Stimulated activated effector memory CD8-positive, alpha-beta T cell treated with anti-CD3 and anti-CD28 coated beads, Interleukin-12 subunit alpha, Interleukin-12 subunit beta, amount 100 ng/mL, for 72 hours (primary cell): Measurements from ENCODE around the gene IRF5.
A peak's percentile ranks its signal among the peaks of the same experiment; 100 is the strongest.

Experiments used
- ATAC-seq: fragments of 150-1000 bp; cut with Tn5 transposase; 2 replicates; pipeline ENCODE4 v1.10.0; 2021
- DNase-seq, 2 donors: peaks; one replicate each; pipeline ENCODE4 v3.0.0; 2021 to 2022; ENCODE audit warnings: low spot score in 2 of 2
- H3K27ac Mint-ChIP-seq: one replicate; pipeline ENCODE4 v1.8.0; 2022; ENCODE audit warnings: mild to moderate bottlenecking, mixed read lengths
- H3K36me3 Mint-ChIP-seq: one replicate; pipeline ENCODE4 v1.8.0; 2022; ENCODE audit warnings: mild to moderate bottlenecking, mixed read lengths
- H3K4me1 Mint-ChIP-seq: one replicate; pipeline ENCODE4 v1.8.0; 2022; ENCODE audit warnings: mixed read lengths
- H3K4me3 Mint-ChIP-seq: one replicate; pipeline ENCODE4 v1.8.0; 2022; ENCODE audit warnings: mild to moderate bottlenecking, mixed read lengths
- H3K9me3 Mint-ChIP-seq: one replicate; pipeline ENCODE4 v1.8.0; 2022; ENCODE audit warnings: mixed read lengths

IRF5 gene

GRCh38 chr7:128937647-128938543, at the start of gene IRF5:
Gene IRF5 (plus strand): TSS chr7:128937927. CDS start chr7:128942082, 4,155 bp downstream.
- Mint-ChIP-seq H3K36me3 (peaks cover 27% of the 10 kb centered on the region), H3K4me3 (peak within 1 kb of the TSS; percentile 87), H3K9me3 (no peaks in the 10 kb centered on the region), H3K4me1 (peaks cover 45% of the 10 kb centered on the region), H3K27ac (peak within 1 kb of the TSS; percentile 88)
- ATAC-seq (peak; percentile 46), DNase-seq (peak; percentile 34 to 74)

- Mint-ChIP-seq H3K9me3 (no peaks in the 10 kb centered on the region), H3K4me1 (peaks cover 18% of the 10 kb centered on the region), H3K36me3 (no peaks in the 10 kb centered on the region), H3K4me3 (no peak overlapping the region), H3K27ac (no peak overlapping the region)
- DNase-seq, result no peak
- no peak for ATAC-seq
Measured at GRCh38 chr7:128888039-128888755, 49.5 kb upstream of the IRF5 start.

- peaks cover 13% of the 10 kb centered on the region for H3K4me1 Mint-ChIP-seq
- no peaks in the 10 kb centered on the region for H3K36me3 Mint-ChIP-seq
- ATAC-seq, result no peak
- DNase-seq, result no peak
- no peak overlapping the region for H3K27ac Mint-ChIP-seq
- H3K4me3 Mint-ChIP-seq, result no peak overlapping the region
- H3K9me3 Mint-ChIP-seq, result no peaks in the 10 kb centered on the region
Measured at GRCh38 chr7:128888756-128889095, 49.0 kb upstream of the IRF5 start.

- Mint-ChIP-seq H3K9me3 (no peaks in the 10 kb centered on the region), H3K4me3 (no peak overlapping the region), H3K36me3 (no peaks in the 10 kb centered on the region), H3K27ac (no peak overlapping the region), H3K4me1 (peaks cover 10% of the 10 kb centered on the region)
- DNase-seq (no peak), ATAC-seq (no peak)
Measured at GRCh38 chr7:128889121-128889520, 48.6 kb upstream of the IRF5 start.

- ATAC-seq (peak; percentile 17), DNase-seq (no peak)
- no peak overlapping the region for H3K27ac Mint-ChIP-seq
- no peaks in the 10 kb centered on the region for H3K9me3 Mint-ChIP-seq
- peaks cover 4% of the 10 kb centered on the region for H3K4me1 Mint-ChIP-seq
- peak overlapping the region; percentile 23 for H3K4me3 Mint-ChIP-seq
- no peaks in the 10 kb centered on the region for H3K36me3 Mint-ChIP-seq
Measured at GRCh38 chr7:128890306-128891109, 47.2 kb upstream of the IRF5 start.

GRCh38 chr7:128891110-128891941, 46.4 kb upstream of the IRF5 start:
- no peak overlapping the region for H3K4me3 Mint-ChIP-seq
- no peaks in the 10 kb centered on the region for H3K36me3 Mint-ChIP-seq
- no peak for DNase-seq
- ATAC-seq, result peak; percentile 14
- H3K9me3 Mint-ChIP-seq, result no peaks in the 10 kb centered on the region
- peaks cover 4% of the 10 kb centered on the region for H3K4me1 Mint-ChIP-seq
- H3K27ac Mint-ChIP-seq, result no peak overlapping the region

- no peaks in the 10 kb centered on the region for H3K9me3 Mint-ChIP-seq
- no peaks in the 10 kb centered on the region for H3K36me3 Mint-ChIP-seq
- peaks cover 4% of the 10 kb centered on the region for H3K4me1 Mint-ChIP-seq
- ATAC-seq (no peak), DNase-seq (no peak)
- no peak overlapping the region for H3K4me3 Mint-ChIP-seq
- H3K27ac Mint-ChIP-seq, result no peak overlapping the region
Measured at GRCh38 chr7:128891942-128892269, 45.8 kb upstream of the IRF5 start.

GRCh38 chr7:128892521-128893250, 45.0 kb upstream of the IRF5 start:
- no peak for DNase-seq
- H3K4me3 Mint-ChIP-seq, result no peak overlapping the region
- no peak overlapping the region for H3K27ac Mint-ChIP-seq
- peaks cover 4% of the 10 kb centered on the region for H3K4me1 Mint-ChIP-seq
- no peaks in the 10 kb centered on the region for H3K9me3 Mint-ChIP-seq
- H3K36me3 Mint-ChIP-seq, result no peaks in the 10 kb centered on the region
- no peak for ATAC-seq

- Mint-ChIP-seq H3K9me3 (no peaks in the 10 kb centered on the region), H3K4me1 (peaks cover 4% of the 10 kb centered on the region), H3K27ac (no peak overlapping the region), H3K36me3 (no peaks in the 10 kb centered on the region), H3K4me3 (no peak overlapping the region)
- no peak for DNase-seq
- ATAC-seq, result no peak
Measured at GRCh38 chr7:128893251-128894100, 44.3 kb upstream of the IRF5 start.

- ATAC-seq (no peak), DNase-seq (no peak)
- no peaks in the 10 kb centered on the region for H3K9me3 Mint-ChIP-seq
- H3K4me3 Mint-ChIP-seq, result no peak overlapping the region
- no peak overlapping the region for H3K27ac Mint-ChIP-seq
- peaks cover 4% of the 10 kb centered on the region for H3K4me1 Mint-ChIP-seq
- no peaks in the 10 kb centered on the region for H3K36me3 Mint-ChIP-seq
Measured at GRCh38 chr7:128894101-128894440, 43.7 kb upstream of the IRF5 start.

GRCh38 chr7:128895320-128895719, 42.4 kb upstream of the IRF5 start:
- Mint-ChIP-seq H3K4me3 (no peak overlapping the region), H3K4me1 (peaks cover under 1% of the 10 kb centered on the region), H3K9me3 (no peaks in the 10 kb centered on the region), H3K27ac (no peak overlapping the region), H3K36me3 (no peaks in the 10 kb centered on the region)
- no peak for ATAC-seq
- DNase-seq, result no peak

GRCh38 chr7:128899392-128899791, 38.3 kb upstream of the IRF5 start:
- ATAC-seq (no peak), DNase-seq (no peak)
- H3K9me3 Mint-ChIP-seq, result no peaks in the 10 kb centered on the region
- no peak overlapping the region for H3K27ac Mint-ChIP-seq
- peaks cover 2% of the 10 kb centered on the region for H3K4me1 Mint-ChIP-seq
- H3K4me3 Mint-ChIP-seq, result no peak overlapping the region
- no peaks in the 10 kb centered on the region for H3K36me3 Mint-ChIP-seq

GRCh38 chr7:128900237-128900636, 37.5 kb upstream of the IRF5 start:
- no peak for ATAC-seq
- Mint-ChIP-seq H3K36me3 (no peaks in the 10 kb centered on the region), H3K4me3 (no peak overlapping the region), H3K27ac (no peak overlapping the region), H3K4me1 (peaks cover 10% of the 10 kb centered on the region), H3K9me3 (no peaks in the 10 kb centered on the region)
- no peak for DNase-seq
